ENCODE measurements around the gene TLR4.

Gene TLR4

DNA sequence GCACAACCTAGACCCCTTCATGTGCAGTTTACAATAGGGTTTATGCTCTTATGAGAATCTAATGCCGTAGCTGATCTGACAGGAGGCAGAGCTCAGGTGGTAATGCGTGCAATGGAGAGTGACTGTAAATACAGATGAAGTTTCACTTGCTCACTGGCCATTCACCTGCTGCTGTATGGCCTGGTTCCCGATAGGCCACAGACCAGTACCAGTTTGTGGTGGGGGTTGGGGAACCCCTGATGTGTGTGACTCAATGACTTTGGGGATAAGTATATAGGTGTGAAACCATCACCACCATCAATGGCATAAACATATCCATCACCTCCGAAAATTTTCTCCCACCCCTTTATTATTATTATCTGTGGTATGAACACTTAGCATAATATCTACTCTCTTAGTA, 42.1 kb downstream of the TLR4 start:
- DNase-seq, result no peak

GRCh38 chr9:117747386-117747970, 43.3 kb downstream of the TLR4 start:
- no peak for DNase-seq

DNA sequence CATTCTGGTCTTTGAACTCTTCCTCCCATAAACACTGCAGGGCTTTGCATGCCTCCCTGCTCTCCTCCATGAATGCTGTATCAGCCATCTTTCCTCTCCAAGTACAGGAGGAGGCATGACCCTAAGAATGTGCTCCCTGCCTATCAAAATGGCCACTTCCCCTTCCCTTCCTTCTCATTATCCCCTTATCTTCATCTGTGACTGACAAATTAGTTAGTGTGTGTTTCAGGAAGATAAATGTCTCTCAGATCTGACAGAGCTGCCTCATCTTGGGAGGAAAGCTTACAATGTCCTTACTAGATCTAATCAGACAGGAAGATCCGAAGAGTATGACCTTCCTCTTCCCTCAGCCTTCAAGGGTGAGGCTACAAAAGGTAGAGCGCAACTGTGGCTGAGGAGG, 46.2 kb downstream of the TLR4 start:
- no peak for DNase-seq

DNA sequence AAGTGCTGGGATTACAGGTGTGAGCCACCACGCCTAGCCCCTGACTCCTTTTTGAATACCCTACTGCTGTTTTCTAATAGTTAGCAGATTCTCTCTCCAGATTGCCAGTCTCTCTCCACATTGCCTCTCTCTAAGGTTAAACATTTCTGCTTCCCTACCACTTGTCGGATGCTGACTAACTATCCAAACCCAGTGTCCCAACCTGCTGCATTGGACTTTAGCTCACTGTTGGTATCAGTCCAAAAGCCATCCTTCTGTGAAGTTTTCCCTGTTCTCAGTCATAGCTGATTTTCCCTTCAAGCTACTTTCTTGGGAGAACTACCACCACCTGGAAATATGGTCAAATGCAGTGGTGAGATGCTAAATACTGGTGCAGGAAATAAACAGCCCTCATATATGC, 48.7 kb downstream of the TLR4 start:
- DNase-seq, result no peak

DNA sequence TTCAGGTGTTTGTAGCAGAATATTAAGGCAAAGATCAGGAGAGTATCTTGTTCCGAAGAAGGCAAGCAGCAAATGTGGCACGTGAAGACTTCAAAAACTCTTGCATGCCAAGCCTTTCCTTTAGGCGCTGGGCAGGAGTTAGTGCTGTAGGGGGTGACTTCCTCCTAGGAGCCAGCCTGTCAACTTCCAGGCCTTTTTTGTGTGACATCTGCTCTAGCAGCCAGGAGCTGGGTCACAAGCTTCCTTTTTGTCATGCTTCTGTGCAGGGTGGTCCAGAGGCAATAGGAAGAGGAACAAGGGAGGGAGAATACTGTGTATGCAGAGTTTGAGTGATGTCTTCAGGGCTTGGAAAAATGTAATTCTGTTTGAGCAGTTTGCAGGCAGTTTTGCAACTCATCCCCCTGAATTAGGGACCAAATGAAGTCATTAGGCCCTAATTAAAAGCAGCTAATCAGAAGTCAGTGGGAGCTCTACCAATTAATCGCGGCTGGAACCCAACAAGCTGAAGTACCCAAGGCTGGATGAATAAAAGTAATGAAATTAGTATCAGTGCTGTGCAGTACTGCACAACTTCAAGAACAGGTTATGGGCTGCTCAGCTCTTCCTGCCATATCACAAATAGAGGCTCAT, 53.5 kb downstream of the TLR4 start:
- DNase-seq, result no peak

DNA sequence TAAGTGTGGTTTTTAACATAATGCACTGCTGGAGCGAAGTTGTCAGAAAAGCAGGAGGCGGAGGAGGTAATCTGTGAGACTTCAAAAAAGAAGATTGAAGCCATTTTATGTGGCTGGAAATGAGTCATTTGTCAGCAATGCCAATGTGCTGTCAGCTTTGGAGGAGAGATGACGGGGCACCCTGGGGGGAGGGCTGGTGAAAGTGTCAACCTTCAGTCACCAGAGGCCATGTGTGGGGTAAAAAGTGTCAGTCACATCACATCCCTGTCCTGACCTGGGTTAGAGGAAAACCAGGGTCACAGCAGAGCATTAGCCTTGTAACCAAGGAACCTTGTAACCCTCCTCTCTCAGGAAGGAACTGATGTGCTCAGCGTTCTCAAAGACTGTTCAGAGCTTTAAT, 59.1 kb downstream of the TLR4 start:
- peak; percentile 6 for DNase-seq

DNA sequence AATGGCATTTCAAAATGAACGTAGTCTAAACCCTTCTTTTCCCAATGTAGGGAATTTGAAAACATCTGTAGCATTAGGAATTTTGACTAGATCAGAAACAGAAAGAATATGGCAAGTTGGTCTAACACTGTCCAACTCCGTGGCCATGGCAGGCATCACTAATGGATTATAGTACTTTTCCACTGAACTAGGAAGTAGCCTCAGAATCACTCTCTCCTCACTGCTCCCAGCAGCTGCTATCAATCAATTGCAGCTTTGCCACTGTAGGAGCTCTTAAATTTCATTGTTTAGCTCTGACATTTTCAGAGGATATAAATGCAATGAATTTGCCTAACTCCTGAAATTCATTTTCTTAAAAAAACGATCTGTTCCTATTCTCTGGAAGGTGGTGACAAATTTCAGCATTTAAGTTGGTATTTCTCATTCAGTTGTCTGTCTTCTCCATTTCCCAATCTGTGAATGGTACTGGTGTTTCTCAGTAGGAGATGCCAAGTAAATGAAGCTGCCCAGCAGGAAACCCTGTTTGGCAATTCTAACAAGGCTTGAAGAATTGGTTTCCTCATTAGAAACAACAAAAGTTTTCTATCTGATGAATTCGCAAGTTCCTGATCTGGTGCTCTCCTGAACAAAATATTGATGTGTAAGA, 64.7 kb downstream of the TLR4 start:
- DNase-seq, result no peak

GRCh38 chr9:117771136-117771535, 66.9 kb downstream of the TLR4 start:
- DNase-seq, result no peak

GRCh38 chr9:117772960-117773359, 68.8 kb downstream of the TLR4 start:
- no peak for DNase-seq

Measured in stimulated activated CD4-positive, alpha-beta T cell treated with anti-CD3 and anti-CD28 coated beads, Interleukin-15, amount 100 ng/mL, for 24 hours (primary cell).